Endodermal cell (in vitro differentiated cells): ENCODE measurements around the gene CADM3. TPM values are rescaled to one million over a fixed set of nuclear protein-coding genes. Genes with fewer than 3 reads are reported as not detected.
A peak's percentile ranks its signal among the peaks of the same experiment; 100 is the strongest.

ENCODE experiments used
- DNase-seq: peaks from one replicate; pipeline ENCODE4 v3.0.0-alpha.2; 2017
- H3K27ac ChIP-seq: 2 replicates; pipeline ENCODE4 v1.5.1; 2013; ENCODE audit warnings: mild to moderate bottlenecking, low read depth, low read length, moderate library complexity
- H3K27me3 ChIP-seq: 2 replicates; pipeline ENCODE4 v1.6.1; 2013; ENCODE audit warnings: mild to moderate bottlenecking, low read length, moderate library complexity; ENCODE audit not compliant: insufficient read depth, control insufficient read depth, poor library complexity, severe bottlenecking
- H3K36me3 ChIP-seq: 2 replicates; pipeline ENCODE4 v1.7.0; 2013; ENCODE audit warnings: mild to moderate bottlenecking, low read length, moderate library complexity; ENCODE audit not compliant: control insufficient read depth, insufficient read depth
- H3K4me1 ChIP-seq: one replicate; pipeline ENCODE4 v1.7.0; 2013; ENCODE audit warnings: low read length; ENCODE audit not compliant: control insufficient read depth, insufficient read depth
- H3K4me3 ChIP-seq: 2 replicates; pipeline ENCODE4 v1.5.1; 2013; ENCODE audit warnings: mild to moderate bottlenecking, low read length, moderate library complexity
- H3K9ac ChIP-seq: 2 replicates; pipeline ENCODE4 v1.6.1; 2013; ENCODE audit warnings: mild to moderate bottlenecking, low read length, moderate library complexity; ENCODE audit not compliant: poor library complexity, severe bottlenecking; ENCODE audit errors: extremely low read depth
- H3K9me3 ChIP-seq: 2 replicates; pipeline ENCODE4 v1.6.1; 2013; ENCODE audit warnings: mild to moderate bottlenecking, low read length, moderate library complexity; ENCODE audit not compliant: control insufficient read depth
- H3K27ac Mint-ChIP-seq: 2 replicates; pipeline ENCODE4 v1.8.0; 2020; ENCODE audit warnings: mixed read lengths
- H3K27me3 Mint-ChIP-seq: 2 replicates; pipeline ENCODE4 v1.8.0; 2021; ENCODE audit warnings: mild to moderate bottlenecking, mixed read lengths; ENCODE audit not compliant: insufficient read depth
- H3K36me3 Mint-ChIP-seq: 2 replicates; pipeline ENCODE4 v1.8.0; 2020; ENCODE audit warnings: low read depth, mixed read lengths
- H3K4me1 Mint-ChIP-seq: 2 replicates; pipeline ENCODE4 v1.8.0; 2020; ENCODE audit warnings: mixed read lengths
- H3K4me3 Mint-ChIP-seq: 2 replicates; pipeline ENCODE4 v1.8.0; 2020; ENCODE audit warnings: mild to moderate bottlenecking, moderate library complexity, mixed read lengths
- H3K9me3 Mint-ChIP-seq: 2 replicates; pipeline ENCODE4 v1.8.0; 2020; ENCODE audit warnings: mild to moderate bottlenecking, mixed read lengths
- WGBS, 2 experiments: methylation state at CpG; one replicate each; pipeline versions ENCODE4 v1.1.5 to v1.1.7; 2013; ENCODE audit warnings: missing lambda C conversion rate in 2 of 2, mixed read lengths in 1 of 2; ENCODE audit not compliant: insufficient coverage in 1 of 2, insufficient read length in 1 of 2; 5-methylcytosine and 5-hydroxymethylcytosine counted together
- total RNA-seq, 2 donors: library from RNA; stranded (reverse); fragmentation: NEBNext Ultra II Directional in 1 of 2; extraction: Animal tissue kit (Norgen Biotek cat#: 25700) in 1 of 2; gene quantifications; 2 replicates in 1 of 2; 3 replicates in 1 of 2; pipeline ENCODE4 v1.2.1, GENCODE V29; 2021
- TF ChIP-seq, protein P1 (sequence below): fragments of 200-600 bp; sonication (generic); conservative IDR thresholded peaks from 2 replicates; pipeline ENCODE4 v1.5.0; 2021; ENCODE audit warnings: antibody characterized with exemption, mild to moderate bottlenecking

CADM3 gene
- total RNA-seq, 2 donors from 2014 or later, result 2.4 to 4.0 TPM

DNA sequence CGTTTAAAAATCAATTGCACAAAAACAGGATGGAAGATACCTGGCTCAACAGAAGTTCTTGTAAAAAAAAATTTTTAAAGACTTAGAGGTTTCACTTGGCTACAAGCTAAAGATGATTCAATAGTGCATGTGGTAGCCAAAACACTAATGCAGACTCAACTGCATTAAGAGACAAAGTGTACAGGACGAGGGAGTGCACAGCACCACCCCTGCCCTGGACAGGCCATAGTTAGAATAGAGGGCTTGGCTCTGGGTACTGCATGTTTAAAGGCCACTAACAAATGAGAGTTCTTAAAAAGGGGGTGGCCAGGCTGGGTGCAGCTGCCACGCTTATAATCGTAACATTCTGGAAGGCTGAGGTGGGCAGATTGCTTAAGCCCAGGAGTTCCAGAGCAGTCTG is 41.2 kb downstream of the CADM3 start:
- no peak for DNase-seq
- 78 to 90% methylated on average over 1 to 4 of the region's 4 CpGs for WGBS, 2 experiments
- H3K27ac ChIP-seq, result no peak overlapping the region
- H3K27me3 Mint-ChIP-seq, result peaks cover 12% of the 10 kb centered on the region
- no peaks in the 10 kb centered on the region for H3K4me1 ChIP-seq
- no peak overlapping the region for H3K27ac Mint-ChIP-seq
- H3K9ac ChIP-seq, result no peak overlapping the region
- H3K36me3 ChIP-seq, result no peaks in the 10 kb centered on the region
- TF ChIP-seq, protein P1, sequence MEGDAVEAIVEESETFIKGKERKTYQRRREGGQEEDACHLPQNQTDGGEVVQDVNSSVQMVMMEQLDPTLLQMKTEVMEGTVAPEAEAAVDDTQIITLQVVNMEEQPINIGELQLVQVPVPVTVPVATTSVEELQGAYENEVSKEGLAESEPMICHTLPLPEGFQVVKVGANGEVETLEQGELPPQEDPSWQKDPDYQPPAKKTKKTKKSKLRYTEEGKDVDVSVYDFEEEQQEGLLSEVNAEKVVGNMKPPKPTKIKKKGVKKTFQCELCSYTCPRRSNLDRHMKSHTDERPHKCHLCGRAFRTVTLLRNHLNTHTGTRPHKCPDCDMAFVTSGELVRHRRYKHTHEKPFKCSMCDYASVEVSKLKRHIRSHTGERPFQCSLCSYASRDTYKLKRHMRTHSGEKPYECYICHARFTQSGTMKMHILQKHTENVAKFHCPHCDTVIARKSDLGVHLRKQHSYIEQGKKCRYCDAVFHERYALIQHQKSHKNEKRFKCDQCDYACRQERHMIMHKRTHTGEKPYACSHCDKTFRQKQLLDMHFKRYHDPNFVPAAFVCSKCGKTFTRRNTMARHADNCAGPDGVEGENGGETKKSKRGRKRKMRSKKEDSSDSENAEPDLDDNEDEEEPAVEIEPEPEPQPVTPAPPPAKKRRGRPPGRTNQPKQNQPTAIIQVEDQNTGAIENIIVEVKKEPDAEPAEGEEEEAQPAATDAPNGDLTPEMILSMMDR, result no peak
- H3K4me3 Mint-ChIP-seq, result no peak overlapping the region
- no peaks in the 10 kb centered on the region for H3K36me3 Mint-ChIP-seq
- H3K27me3 ChIP-seq, result peaks cover 29% of the 10 kb centered on the region
- no peak overlapping the region for H3K4me3 ChIP-seq
- H3K4me1 Mint-ChIP-seq, result peaks cover 2% of the 10 kb centered on the region
- H3K9me3 Mint-ChIP-seq, result no peaks in the 10 kb centered on the region
- no peaks in the 10 kb centered on the region for H3K9me3 ChIP-seq

DNA sequence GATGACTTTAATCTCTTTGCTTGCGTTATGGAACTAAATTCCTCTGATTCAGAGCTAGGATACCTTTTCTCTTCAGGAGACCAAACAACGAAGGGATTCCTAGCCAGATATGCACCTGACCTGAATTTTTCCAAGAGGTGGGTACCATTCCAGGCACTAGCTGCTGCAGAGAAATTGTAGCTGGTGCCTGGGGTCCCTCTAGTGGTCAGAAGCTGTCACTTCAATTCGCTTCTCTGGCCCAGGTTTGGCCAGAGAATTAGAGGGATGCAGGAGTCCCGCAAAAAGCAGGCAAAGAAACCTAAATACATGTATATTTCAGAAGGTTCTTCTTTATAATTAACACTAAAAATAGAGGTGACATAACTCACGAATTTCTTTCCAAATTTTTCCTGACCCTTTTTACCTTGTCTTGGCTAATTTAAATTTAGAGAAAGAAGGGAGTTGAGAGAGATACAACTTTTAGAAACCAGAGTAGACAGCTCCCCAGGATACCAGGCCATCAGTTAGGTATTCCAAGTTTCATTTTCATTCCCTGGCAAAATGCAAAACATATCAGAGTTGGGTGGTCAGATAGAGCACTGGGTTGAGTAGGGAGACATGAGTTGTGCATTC is 42.8 kb downstream of the CADM3 start:
- H3K9me3 Mint-ChIP-seq, result no peaks in the 10 kb centered on the region

DNA sequence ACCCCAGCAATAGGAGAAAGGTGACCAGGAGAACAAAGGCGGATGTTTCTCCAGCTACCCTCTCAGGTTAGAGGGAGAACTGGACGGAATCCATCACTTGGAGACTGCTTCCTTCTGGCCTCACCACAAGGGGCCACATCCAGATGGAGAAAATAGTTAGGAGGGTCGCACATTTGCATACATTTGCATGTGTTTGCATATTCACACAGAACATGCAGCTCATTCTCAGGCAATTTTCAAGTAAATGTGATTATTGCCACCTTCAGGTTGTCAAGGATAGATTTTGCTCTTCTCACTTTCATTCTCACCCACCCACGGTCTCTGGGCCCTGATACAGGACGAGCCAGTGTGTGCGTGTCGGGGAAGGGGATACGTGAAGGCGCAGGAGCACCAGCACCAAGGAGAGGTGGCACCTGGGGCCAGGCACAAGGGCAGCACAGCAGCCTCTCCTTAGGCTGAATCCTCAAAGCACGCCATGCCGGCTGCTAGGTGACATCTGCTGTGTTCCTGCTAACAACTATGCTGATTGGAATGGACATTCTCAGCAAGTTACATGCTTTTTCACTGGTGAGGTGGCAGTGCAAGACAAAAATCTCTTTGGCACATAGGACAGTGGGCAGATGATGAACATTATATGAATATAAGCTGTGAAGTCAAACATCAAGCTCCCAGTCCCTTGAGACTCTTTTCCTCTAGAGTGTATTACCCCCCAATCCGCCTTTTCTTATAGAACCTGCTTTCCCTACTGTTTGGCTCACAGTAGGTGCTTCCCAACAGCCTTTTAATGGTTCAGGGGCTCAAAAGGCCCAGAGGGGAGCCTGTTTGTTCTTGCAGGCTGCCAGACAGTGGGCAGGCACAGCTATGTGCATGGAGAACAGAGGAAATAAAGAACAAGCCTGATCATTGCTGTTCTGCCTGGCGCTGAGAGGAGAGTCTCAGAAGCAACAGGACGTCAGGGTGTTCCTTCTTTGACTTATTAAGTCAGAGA is 47.5 kb downstream of the CADM3 start:
- peak overlapping the region; percentile 12 for H3K27ac ChIP-seq
- Mint-ChIP-seq H3K36me3 (no peaks in the 10 kb centered on the region), H3K27me3 (no peaks in the 10 kb centered on the region), H3K9me3 (no peaks in the 10 kb centered on the region), H3K4me3 (no peak overlapping the region), H3K4me1 (peaks cover 24% of the 10 kb centered on the region), H3K27ac (peak overlapping the region; percentile 24)
- WGBS, 2 experiments, result 44 to 47% methylated on average over 13 to 14 of the region's 14 CpGs
- no peaks in the 10 kb centered on the region for H3K36me3 ChIP-seq
- H3K9me3 ChIP-seq, result no peaks in the 10 kb centered on the region
- H3K27me3 ChIP-seq, result peaks cover 10% of the 10 kb centered on the region
- TF ChIP-seq, protein P1, result no peak
- no peak overlapping the region for H3K9ac ChIP-seq
- H3K4me3 ChIP-seq, result no peak overlapping the region
- peaks cover 4% of the 10 kb centered on the region for H3K4me1 ChIP-seq
- DNase-seq, result peak; percentile 85

More for the DNA sequence above, 42.8 kb downstream of the CADM3 start:
- no peaks in the 10 kb centered on the region for H3K36me3 Mint-ChIP-seq
- TF ChIP-seq, protein P1, result peak; percentile 91
- peak; percentile 85 for DNase-seq
- Histone ChIP-seq H3K27me3 (peaks cover 20% of the 10 kb centered on the region), H3K36me3 (no peaks in the 10 kb centered on the region), H3K4me1 (peaks cover 4% of the 10 kb centered on the region), H3K4me3 (no peak overlapping the region), H3K9me3 (no peaks in the 10 kb centered on the region), H3K27ac (no peak overlapping the region), H3K9ac (no peak overlapping the region)
- H3K4me1 Mint-ChIP-seq, result peaks cover 13% of the 10 kb centered on the region
- peaks cover 2% of the 10 kb centered on the region for H3K27me3 Mint-ChIP-seq
- 13 to 24% methylated on average over 2 to 4 of the region's 5 CpGs for WGBS, 2 experiments
- H3K27ac Mint-ChIP-seq, result no peak overlapping the region
- H3K4me3 Mint-ChIP-seq, result no peak overlapping the region
